PC-3 (cell line): ENCODE measurements around the gene GRID2IP. TPM values are rescaled to one million over a fixed set of nuclear protein-coding genes. Genes with fewer than 3 reads are reported as not detected.

ENCODE experiments used
- ATAC-seq: fragments of 200-7000 bp; cut with Tn5 transposase; 2 replicates; pipeline ENCODE4 v1.9.1; 2020; ENCODE audit warnings: mild to moderate bottlenecking, moderate library complexity
- BruUV-seq: library from RNA; stranded (reverse); fragments of 400-500 nt; replicated peaks from 2 replicates; lab custom pipeline; 2021; lab: Mats Ljungman, UMichigan
- CTCF ChIA-PET: fragments of 300-600 bp; sonication (Branson Sonifier 250); formaldehyde crosslinking; loops from one replicate; lab custom pipeline; 2022; ENCODE audit warnings: antibody characterized with exemption; lab: Charles Lee
- POLR2A ChIA-PET: fragments of 300-600 bp; sonication (Branson Sonifier 250); formaldehyde crosslinking; loops from one replicate; lab custom pipeline; 2022; ENCODE audit warnings: antibody characterized with exemption; ENCODE audit not compliant: unreplicated experiment; lab: Charles Lee
- DNase-seq: peaks from one replicate; pipeline ENCODE4 v3.0.0-alpha.2; 2015
- H2AFZ ChIP-seq: fragments of 300-600 bp; sonication (generic); 2 replicates; pipeline ENCODE4 v1.6.0; 2016; ENCODE audit warnings: antibody characterized with exemption, low read length
- H3F3A ChIP-seq: fragments of 300-600 bp; sonication (generic); one replicate; pipeline ENCODE4 v1.6.0; 2017; ENCODE audit warnings: antibody characterized with exemption, low read length, control low read depth, mild to moderate bottlenecking; ENCODE audit not compliant: unreplicated experiment
- H3K27ac ChIP-seq: fragments of 300-600 bp; sonication (generic); 2 replicates; pipeline ENCODE4 v1.5.1; 2016; ENCODE audit warnings: mild to moderate bottlenecking, low read length
- H3K27me3 ChIP-seq: fragments of 300-600 bp; sonication (generic); 2 replicates; pipeline ENCODE4 v1.6.1; 2016; ENCODE audit warnings: low read length, mixed read lengths
- H3K36me3 ChIP-seq: fragments of 300-600 bp; sonication (generic); 2 replicates; pipeline ENCODE4 v1.6.1; 2016; ENCODE audit warnings: low read depth, mixed run types, low read length, mixed read lengths
- H3K4me1 ChIP-seq: fragments of 300-600 bp; sonication (generic); 2 replicates; pipeline ENCODE4 v1.5.1; 2016; ENCODE audit warnings: low read length; ENCODE audit not compliant: insufficient read depth
- H3K4me2 ChIP-seq: fragments of 300-600 bp; sonication (generic); 2 replicates; pipeline ENCODE4 v1.6.0; 2016; ENCODE audit warnings: low read length
- H3K4me3 ChIP-seq: fragments of 300-600 bp; sonication (generic); 2 replicates; pipeline ENCODE4 v1.5.1; 2016; ENCODE audit warnings: mild to moderate bottlenecking, low read length, mixed read lengths
- H3K79me2 ChIP-seq: fragments of 300-600 bp; sonication (generic); 2 replicates; pipeline ENCODE4 v1.6.1; 2017; ENCODE audit warnings: low read length, mixed read lengths
- H3K9ac ChIP-seq: fragments of 300-600 bp; sonication (generic); 2 replicates; pipeline ENCODE4 v1.6.0; 2016; ENCODE audit warnings: mild to moderate bottlenecking, low read length
- H3K9me2 ChIP-seq: fragments of 300-600 bp; sonication (generic); replicated peaks from 2 replicates; pipeline ENCODE4 v1.6.1; 2016; ENCODE audit warnings: mixed run types, low read length, mixed read lengths
- H3K9me3 ChIP-seq: fragments of 300-600 bp; sonication (generic); 2 replicates; pipeline ENCODE4 v1.6.1; 2016; ENCODE audit warnings: low read length, mixed read lengths
- H4K20me1 ChIP-seq: fragments of 300-600 bp; sonication (generic); 2 replicates; pipeline ENCODE4 v1.6.1; 2016; ENCODE audit warnings: low read length, mixed read lengths
- CTCF ChIP-seq: fragments of 300-600 bp; sonication (generic); conservative IDR thresholded peaks from 2 replicates; pipeline ENCODE4 v1.5.1; 2017; ENCODE audit warnings: antibody characterized with exemption, low read depth, mild to moderate bottlenecking, low read length
- EZH2 ChIP-seq: fragments of 300-600 bp; sonication (generic); IDR thresholded peaks from one replicate; pipeline ENCODE4 v1.6.1; 2017; ENCODE audit warnings: antibody characterized with exemption, mild to moderate bottlenecking, low read length; ENCODE audit not compliant: unreplicated experiment
- EZH2phosphoT487 ChIP-seq: fragments of 300-600 bp; sonication (generic); IDR thresholded peaks from 2 replicates; pipeline ENCODE4 v1.6.1; 2018; ENCODE audit warnings: mild to moderate bottlenecking, antibody characterized with exemption, low read length, borderline replicate concordance
- intact Hi-C: fragments of 100-400 bp; cut with micrococcal nuclease; formaldehyde crosslinking; loops from 2 replicates; pipeline ENCODE4 v1.9.0; 2023
- total RNA-seq: library from RNA; depleted of rRNA; stranded (reverse); fragments of >200 nt; gene quantifications from 2 replicates; pipeline ENCODE4 v1.2.3, GENCODE V29; 2014

GRID2IP gene
- total RNA-seq, 1 experiment from 2014 or later = not detected

GRCh38 chr7:6528401-6529130 lies 22.7 kb downstream of the GRID2IP start:
- CTCF ChIA-PET = no interaction called here

GRCh38 chr7:6526997-6527378 lies 24.3 kb downstream of the GRID2IP start:
- H3K27me3 ChIP-seq = peaks cover 4% of the 10 kb centered on the region; the same call in 1 of the 2 replicates
- H3K9me2 ChIP-seq = no peaks in the 10 kb centered on the region
- no peak overlapping the region for H3K4me2 ChIP-seq
- H4K20me1 ChIP-seq = no peaks in the 10 kb centered on the region
- H3K9ac ChIP-seq = no peak overlapping the region
- H3F3A ChIP-seq = no peaks in the 10 kb centered on the region
- no peaks in the 10 kb centered on the region for H3K36me3 ChIP-seq
- POLR2A ChIA-PET = no interaction called here
- H2AFZ ChIP-seq = no peak overlapping the region
- H3K79me2 ChIP-seq = no peaks in the 10 kb centered on the region
- intact Hi-C loops = no loop called here
- H3K4me3 ChIP-seq = no peak overlapping the region
- ATAC-seq = no peak
- H3K4me1 ChIP-seq = no peaks in the 10 kb centered on the region
- H3K27ac ChIP-seq = no peak overlapping the region
- no peak for TF ChIP-seq CTCF
- no peak for TF ChIP-seq EZH2phosphoT487
- no peak for TF ChIP-seq EZH2
- no TSS peak for BruUV-seq
- no peaks in the 10 kb centered on the region for H3K9me3 ChIP-seq
- DNase-seq = no peak
- CTCF ChIA-PET = no interaction called here

More at GRCh38 chr7:6528401-6529130, 22.7 kb downstream of the GRID2IP start:
- Histone ChIP-seq H3K9ac (no peak overlapping the region), H3K4me2 (no peak overlapping the region), H3K9me2 (no peaks in the 10 kb centered on the region), H3K4me3 (no peak overlapping the region), H3K27ac (no peak overlapping the region), H2AFZ (no peak overlapping the region), H3K4me1 (no peaks in the 10 kb centered on the region), H3K27me3 (peaks cover 4% of the 10 kb centered on the region; the same call in 1 of the 2 replicates), H4K20me1 (no peaks in the 10 kb centered on the region), H3K36me3 (no peaks in the 10 kb centered on the region), H3K9me3 (no peaks in the 10 kb centered on the region), H3K79me2 (no peaks in the 10 kb centered on the region), H3F3A (no peaks in the 10 kb centered on the region)
- POLR2A ChIA-PET = no interaction called here
- intact Hi-C loops = no loop called here
- TF ChIP-seq EZH2phosphoT487 (no peak), CTCF (no peak), EZH2 (no peak)
- DNase-seq = no peak
- BruUV-seq = no TSS peak
- ATAC-seq = no peak
